GM12878 (cell line): Measurements from ENCODE around the gene EFHD1. TPM values are rescaled to one million over a fixed set of nuclear protein-coding genes. Genes with fewer than 3 reads are reported as not detected.

Source experiments
- ATAC-seq: fragments of 200-7000 bp; cut with Tn5 transposase; 3 replicates; pipeline ENCODE4 v1.9.1; 2020; ENCODE audit warnings: mild to moderate bottlenecking, moderate library complexity
- BruUV-seq: library from RNA; stranded (reverse); fragments of 400-500 nt; replicated peaks from 2 replicates; lab custom pipeline; 2021; lab: Mats Ljungman, UMichigan
- CTCF ChIA-PET: fragments of 300-600 bp; sonication (Branson Sonifier 250); formaldehyde crosslinking; extraction: SDS; loops from one replicate; lab custom pipeline; 2021; ENCODE audit warnings: inconsistent platforms; lab: Yijun Ruan, JAX
- POLR2A ChIA-PET: fragments of 350-600 bp; formaldehyde crosslinking; extraction: SDS; loops from one replicate; lab custom pipeline; 2021; ENCODE audit warnings: inconsistent platforms; lab: Charles Lee
- RAD21 ChIA-PET: fragments of 300-600 bp; sonication (Branson Sonifier 250); formaldehyde crosslinking; loops from one replicate; lab custom pipeline; 2023; ENCODE audit warnings: antibody characterized with exemption; ENCODE audit not compliant: unreplicated experiment; lab: Charles Lee
- SMC1A ChIA-PET: fragments of 300-600 bp; sonication (Branson Sonifier 250); formaldehyde crosslinking; loops from one replicate; lab custom pipeline; 2023; ENCODE audit not compliant: unreplicated experiment, uncharacterized antibody; lab: Charles Lee
- DNase-seq: peaks from one replicate; pipeline ENCODE4 v3.0.0-alpha.2; 2011; ENCODE audit warnings: low read depth, low spot score
- FAIRE-seq: peaks from 3 replicates; lab custom pipeline; 2011; peaks lifted over from hg19 to GRCh38; lab: Jason Lieb, UNC
- H2AFZ ChIP-seq: 2 replicates; pipeline ENCODE4 v1.6.0; 2011; ENCODE audit warnings: low read depth, low read length, control low read depth; ENCODE audit not compliant: control insufficient read depth
- H3K27ac ChIP-seq: 2 replicates; pipeline ENCODE4 v1.5.1; 2011; ENCODE audit warnings: control low read depth; ENCODE audit not compliant: control insufficient read depth, insufficient read depth
- H3K27me3 ChIP-seq, 2 experiments: replicated peaks in 1 of 2; 2 replicates each; pipeline versions ENCODE4 v1.6.0 to v1.6.1; 2011; ENCODE audit warnings: low read length in 1 of 2; ENCODE audit not compliant: control insufficient read depth in 2 of 2, insufficient read depth in 2 of 2
- H3K36me3 ChIP-seq, 2 experiments: 2 replicates each; pipeline ENCODE4 v1.5.1; 2011; ENCODE audit warnings: low read length in 1 of 2; ENCODE audit not compliant: control insufficient read depth in 2 of 2, insufficient read depth in 2 of 2
- H3K4me1 ChIP-seq: 2 replicates; pipeline ENCODE4 v1.6.1; 2011; ENCODE audit warnings: mild to moderate bottlenecking, low read length, moderate library complexity, mixed read lengths; ENCODE audit not compliant: control insufficient read depth, insufficient read depth
- H3K4me2 ChIP-seq: 2 replicates; pipeline ENCODE4 v1.6.0; 2011; ENCODE audit warnings: control low read depth; ENCODE audit not compliant: control insufficient read depth, insufficient read depth
- H3K4me3 ChIP-seq: fragments of 200-600 bp; sonication (generic); 2 replicates; pipeline ENCODE4 v1.5.1; 2016
- H3K79me2 ChIP-seq: 2 replicates; pipeline ENCODE4 v1.6.0; 2011; ENCODE audit warnings: low read length; ENCODE audit not compliant: control insufficient read depth, insufficient read depth
- H3K9ac ChIP-seq: 2 replicates; pipeline ENCODE4 v1.8.0; 2011; ENCODE audit warnings: low read length, control low read depth, mixed read lengths; ENCODE audit not compliant: control insufficient read depth, insufficient read depth
- H3K9me3 ChIP-seq: replicated peaks from 3 replicates; pipeline ENCODE4 v1.5.1; 2011; ENCODE audit warnings: mild to moderate bottlenecking, low read length; ENCODE audit not compliant: control insufficient read depth, insufficient read depth
- H4K20me1 ChIP-seq: 2 replicates; pipeline ENCODE4 v1.6.0; 2011; ENCODE audit not compliant: control insufficient read depth, insufficient read depth
- BCL11A ChIP-seq: IDR thresholded peaks from 2 replicates; pipeline ENCODE4 v1.6.1; 2011; ENCODE audit warnings: low read depth, low read length
- BCL3 ChIP-seq: IDR thresholded peaks from 2 replicates; pipeline ENCODE4 v1.6.1; 2011; ENCODE audit warnings: borderline replicate concordance, low read depth, mild to moderate bottlenecking, moderate library complexity, low read length; ENCODE audit not compliant: insufficient read depth, poor library complexity, severe bottlenecking
- CEBPZ ChIP-seq: fragments of 150-350 bp; IDR thresholded peaks from 2 replicates; pipeline ENCODE4 v1.6.1; 2016; ENCODE audit warnings: low read depth, low read length
- MEF2A ChIP-seq: IDR thresholded peaks from 2 replicates; pipeline ENCODE4 v1.6.1; 2011; ENCODE audit warnings: low read depth, mild to moderate bottlenecking, low read length, moderate library complexity; ENCODE audit not compliant: insufficient read depth
- MLLT1 ChIP-seq: fragments of 450-650 bp; IDR thresholded peaks from 2 replicates; pipeline ENCODE4 v1.6.1; 2016; ENCODE audit warnings: mild to moderate bottlenecking
- MXI1 ChIP-seq: fragments of 150-350 bp; IDR thresholded peaks from 2 replicates; pipeline ENCODE4 v1.6.1; 2011; ENCODE audit warnings: low read depth, mild to moderate bottlenecking, inconsistent platforms, low read length, improper control_type of control experiment
- NR2C1 ChIP-seq: fragments of 450-650 bp; IDR thresholded peaks from 2 replicates; pipeline ENCODE4 v1.6.1; 2017; ENCODE audit warnings: antibody characterized with exemption, mild to moderate bottlenecking, moderate library complexity
- NR2F1 ChIP-seq: fragments of 450-650 bp; conservative IDR thresholded peaks from 2 replicates; pipeline ENCODE4 v1.6.1; 2017; ENCODE audit warnings: mild to moderate bottlenecking
- PAX5 ChIP-seq: IDR thresholded peaks from 2 replicates; pipeline ENCODE4 v1.6.1; 2011; ENCODE audit warnings: low read depth, low read length, borderline replicate concordance
- POU2F2 ChIP-seq: IDR thresholded peaks from 3 replicates; pipeline ENCODE4 v1.6.1; 2011; ENCODE audit warnings: low read depth, mild to moderate bottlenecking, low read length, borderline replicate concordance
- SIX5 ChIP-seq: IDR thresholded peaks from 2 replicates; pipeline ENCODE4 v1.6.1; 2011; ENCODE audit warnings: mild to moderate bottlenecking, low read depth, low read length, moderate library complexity; ENCODE audit not compliant: severe bottlenecking
- TAF1 ChIP-seq: IDR thresholded peaks from 2 replicates; pipeline ENCODE4 v1.6.1; 2011; ENCODE audit warnings: mild to moderate bottlenecking, low read depth, low read length, borderline replicate concordance
- YY1 ChIP-seq: IDR thresholded peaks from 2 replicates; pipeline ENCODE4 v1.6.1; 2011; ENCODE audit warnings: low read depth, mild to moderate bottlenecking, low read length
- ZBTB33 ChIP-seq: fragments of 450-650 bp; IDR thresholded peaks from 2 replicates; pipeline ENCODE4 v1.6.1; 2017; ENCODE audit warnings: mild to moderate bottlenecking
- WGBS: methylation state at CpG from one replicate; pipeline ENCODE4 v1.1.6; 2016; ENCODE audit warnings: low lambda C conversion rate; ENCODE audit not compliant: insufficient replicate concordance, insufficient coverage; ENCODE audit errors: missing lambda C conversion rate; 5-methylcytosine and 5-hydroxymethylcytosine counted together
- in situ Hi-C: fragments of 300-500 bp; cut with MboI; formaldehyde crosslinking; loops from 9 replicates; pipeline ENCODE4 v1.14.3; 2018; ENCODE audit warnings: mixed read lengths
- intact Hi-C: fragments of 100-400 bp; cut with micrococcal nuclease; formaldehyde crosslinking; loops from one replicate; pipeline ENCODE4 v1.14.2; 2022; ENCODE audit not compliant: unreplicated experiment
- polyA plus RNA-seq, 11 experiments: library from polyadenylated mRNA; depleted of rRNA in 4 of 11; unstranded in 6 of 11; stranded (reverse) in 5 of 11; fragments of >200 nt; fragmentation: Nextera tagmentation in 4 of 11; fragmentation: Illumina TruSeq in 1 of 11; extraction: Ambion mirVana in 4 of 11; extraction: Trizol in 1 of 11; gene quantifications; 1 replicate in 1 of 11; 2 replicates in 10 of 11; pipeline versions ENCODE4 v1.2.1 to v1.2.3, GENCODE V29; 2011 to 2016; ENCODE audit warnings: inconsistent platforms in 2 of 11, missing spikeins in 2 of 11, low read depth in 1 of 11
- total RNA-seq, 4 experiments: library from RNA; depleted of rRNA in 3 of 4; stranded (reverse); fragments of >200 nt in 3 of 4; fragmentation: Illumina TruSeq in 1 of 4; extraction: Trizol in 1 of 4; gene quantifications; 2 replicates each; pipeline versions ENCODE4 v1.2.1 to v1.2.3, GENCODE V29; 2013 to 2021

EFHD1 gene
- total and polyA plus RNA-seq, 10 of the 15 experiments (the other 5 are each of a cell fraction or from before 2014, with no cell fraction given) = 0.07 TPM; not detected in 9

GRCh38 chr2:232649033-232649432, 15.6 kb downstream of the EFHD1 start (continued):
- TF ChIP-seq CEBPZ (no peak), MEF2A (no peak), POU2F2 (no peak), NR2C1 (no peak), TAF1 (no peak), PAX5 (no peak), NR2F1 (no peak), SIX5 (no peak)
- TF ChIP-seq, all 136 proteins: peak for 0

DNA sequence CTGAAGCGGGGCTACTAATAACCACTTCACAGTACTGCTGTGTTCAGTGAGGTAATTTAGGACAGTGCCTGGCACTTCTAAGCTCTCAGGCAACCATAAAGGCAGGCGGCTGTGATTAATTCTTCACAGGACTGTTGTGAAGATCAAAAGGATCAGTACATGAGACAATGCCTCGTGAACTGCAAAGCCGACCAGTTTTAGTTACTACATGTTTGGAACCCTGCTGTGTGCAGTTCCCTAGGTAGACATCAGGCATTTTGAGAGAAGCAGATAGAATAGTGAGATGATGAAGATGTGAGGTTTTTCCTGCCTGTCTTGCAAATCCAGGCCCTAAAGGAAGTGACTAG, 19.1 kb downstream of the EFHD1 start:
- Histone ChIP-seq H3K9ac (no peak overlapping the region), H3K4me2 (no peak overlapping the region), H3K27ac (no peak overlapping the region), H3K4me3 (no peak overlapping the region), H3K79me2 (no peaks in the 10 kb centered on the region), H3K27me3 (no peaks in the 10 kb centered on the region), H4K20me1 (no peaks in the 10 kb centered on the region), H3K36me3 (no peaks in the 10 kb centered on the region), H2AFZ (no peak overlapping the region), H3K4me1 (no peaks in the 10 kb centered on the region), H3K9me3 (no peaks in the 10 kb centered on the region)
- SMC1A ChIA-PET = no interaction called here
- DNase-seq (no peak), FAIRE-seq (no peak), ATAC-seq (no peak)
- POLR2A ChIA-PET = no interaction called here
- BruUV-seq = no TSS peak
- CTCF ChIA-PET = no interaction called here
- intact Hi-C loops (no loop called here), in situ Hi-C loops (no loop called here)
- RAD21 ChIA-PET = no interaction called here
- 78% methylated on average over 4 of the region's 4 CpGs for WGBS
- TF ChIP-seq YY1 = no peak
- TF ChIP-seq BCL3 = no peak
- no peak for TF ChIP-seq ZBTB33
- no peak for TF ChIP-seq BCL11A
- TF ChIP-seq MLLT1 = no peak
- no peak for TF ChIP-seq MXI1
